Nucleus accumbens (tissue), 56 donors: ENCODE measurements around the gene PTCSC3.

Experiments used
- DNase-seq, 56 donors: peaks; one replicate each; lab custom pipeline; 2025; lab: John Stamatoyannopoulos, UW

PTCSC3 gene

DNA sequence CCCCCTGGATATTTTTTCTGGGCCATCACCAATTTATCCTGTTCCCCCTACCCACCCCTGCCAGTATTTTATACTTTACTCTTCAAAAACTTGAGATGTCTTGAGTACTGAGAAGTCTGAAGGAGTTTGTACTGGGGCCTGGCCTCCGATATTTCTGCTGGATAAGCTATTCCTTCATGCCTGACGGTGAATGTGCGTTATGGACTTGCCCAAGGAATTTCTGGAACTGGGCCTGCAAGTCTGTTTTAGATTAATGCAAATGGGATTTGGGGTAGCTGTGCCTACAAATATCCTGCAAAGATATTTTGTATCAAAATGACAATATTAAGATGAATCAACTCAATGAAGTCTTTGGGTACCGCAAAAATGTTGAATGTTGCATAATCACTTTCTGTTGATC, at the start of gene PTCSC3:
Gene PTCSC3 (minus strand): TSS at position 199 of the 400 bp plus-strand sequence.
- no peak for DNase-seq

DNA sequence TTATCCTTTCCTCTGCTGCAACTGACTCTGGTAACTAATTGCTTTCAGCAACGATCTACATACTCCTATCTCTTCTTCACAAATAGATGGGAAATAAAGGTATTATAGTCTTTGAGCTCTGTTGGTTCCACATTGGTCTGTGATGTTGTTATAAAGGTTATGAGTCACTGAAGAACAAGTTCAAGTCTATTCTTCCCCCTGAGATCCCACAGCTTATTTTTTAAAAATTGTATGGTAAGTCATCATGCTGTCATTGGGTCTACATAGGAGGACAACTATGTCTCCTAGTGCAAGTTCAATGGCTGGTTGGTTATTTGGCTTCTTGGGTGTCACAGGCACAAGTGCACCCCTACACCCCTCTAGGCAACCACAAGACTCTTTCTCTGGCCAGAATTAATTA, 49.6 kb upstream of the PTCSC3 start:
- no peak for DNase-seq

DNA sequence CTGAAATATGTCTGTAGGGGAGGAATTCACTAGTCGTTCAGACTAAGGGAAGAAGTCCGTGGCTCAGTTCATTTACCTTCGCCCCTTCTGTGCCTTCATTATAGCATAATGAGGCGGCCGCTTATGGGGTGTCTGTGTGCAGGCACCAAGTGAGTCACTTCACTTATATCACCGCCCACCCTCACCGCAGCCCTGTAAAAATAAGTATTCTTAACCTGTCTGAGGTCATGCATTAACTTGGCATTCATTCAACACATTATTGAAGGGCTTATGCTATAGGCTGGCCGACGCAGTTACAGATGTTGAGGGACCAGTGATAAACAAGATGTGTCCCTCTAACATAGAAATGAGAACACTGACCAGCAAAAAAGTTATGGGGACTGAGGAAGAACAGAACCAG, 47.7 kb upstream of the PTCSC3 start:
- no peak for DNase-seq

DNA sequence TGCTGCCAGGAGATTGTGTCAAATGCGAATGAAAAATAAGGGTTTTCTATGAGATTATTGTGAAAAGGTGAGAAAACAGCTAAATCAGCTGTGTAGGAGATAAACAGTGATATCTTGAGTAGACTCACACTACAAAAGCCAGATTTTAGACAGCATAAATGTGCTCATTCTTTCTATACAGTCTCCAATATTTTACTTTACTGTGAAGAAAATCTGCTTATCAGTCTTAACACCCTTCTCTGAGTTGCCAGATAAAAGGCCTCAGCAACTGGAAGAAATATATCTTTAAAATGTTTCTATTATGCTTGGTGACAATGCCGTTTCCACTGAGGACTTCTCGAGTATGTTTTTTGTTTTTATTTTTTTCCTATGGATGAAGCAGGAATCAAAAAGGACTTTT, 47.0 kb upstream of the PTCSC3 start:
- DNase-seq, result no peak

DNA sequence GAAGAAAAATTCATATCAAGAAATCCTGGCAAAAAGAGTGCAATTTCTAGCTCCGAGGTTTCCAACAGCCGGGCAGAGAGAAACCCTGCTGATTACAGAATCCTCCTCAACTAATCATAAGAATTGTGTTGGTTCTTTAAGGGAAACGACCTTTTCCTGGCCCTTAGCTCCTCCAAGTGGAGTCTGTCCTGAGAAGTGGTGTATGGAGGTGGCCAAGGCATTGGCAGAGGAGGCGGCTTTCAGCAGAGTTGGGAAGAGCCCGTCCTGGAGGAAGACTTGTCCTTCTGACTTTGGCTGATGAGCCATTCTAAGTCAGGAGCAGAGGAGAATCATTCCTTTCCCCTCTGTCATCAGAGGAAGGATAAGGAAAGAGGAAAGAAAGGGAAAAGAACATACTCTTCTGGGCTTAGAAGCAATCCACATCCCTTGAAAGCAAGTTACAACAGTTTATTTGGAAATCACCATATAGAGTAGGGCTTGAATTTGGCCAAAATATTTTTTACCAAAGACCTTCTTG, 46.5 kb upstream of the PTCSC3 start:
- no peak for DNase-seq

DNA sequence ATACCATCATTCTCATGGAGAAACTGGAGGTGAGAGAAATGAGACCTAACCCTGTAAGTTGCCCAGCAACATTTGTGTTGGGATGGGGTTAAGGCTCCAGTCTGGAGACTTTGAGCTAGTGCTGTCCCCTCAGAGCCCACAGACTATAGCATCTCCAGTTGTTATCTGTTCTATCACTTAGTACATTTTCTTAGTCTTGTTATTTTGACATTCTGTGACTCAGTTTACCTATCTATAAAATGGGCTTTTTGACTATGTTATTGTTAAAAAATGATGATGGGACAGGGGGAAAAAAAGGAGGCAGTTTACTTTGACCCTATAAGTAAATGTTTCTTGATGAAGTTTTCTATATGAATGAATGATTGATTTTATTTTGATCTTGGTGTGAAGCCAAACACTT, 45.8 kb upstream of the PTCSC3 start:
- no peak for DNase-seq

DNA sequence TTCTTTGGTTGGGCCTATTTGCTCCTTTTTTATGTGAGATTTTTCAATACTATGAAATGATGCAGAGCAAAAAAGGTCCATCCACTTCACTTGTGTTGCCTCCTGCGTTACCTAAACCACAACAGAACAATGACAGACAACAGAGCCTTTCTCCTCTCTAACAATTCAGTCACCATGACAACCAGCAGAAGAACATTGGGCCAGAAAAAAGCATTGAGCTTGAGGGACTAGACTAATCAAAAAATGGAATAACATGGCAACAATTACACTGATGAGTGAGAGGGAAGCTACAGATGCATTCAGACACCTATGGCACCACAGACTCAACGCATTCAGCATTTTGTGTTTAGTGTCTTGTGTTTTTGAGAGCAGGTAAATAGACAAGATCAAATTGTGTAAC, 44.6 kb upstream of the PTCSC3 start:
- DNase-seq, result peak in 4 of 56 donors; percentile 7 to 25 (median 10)

DNA sequence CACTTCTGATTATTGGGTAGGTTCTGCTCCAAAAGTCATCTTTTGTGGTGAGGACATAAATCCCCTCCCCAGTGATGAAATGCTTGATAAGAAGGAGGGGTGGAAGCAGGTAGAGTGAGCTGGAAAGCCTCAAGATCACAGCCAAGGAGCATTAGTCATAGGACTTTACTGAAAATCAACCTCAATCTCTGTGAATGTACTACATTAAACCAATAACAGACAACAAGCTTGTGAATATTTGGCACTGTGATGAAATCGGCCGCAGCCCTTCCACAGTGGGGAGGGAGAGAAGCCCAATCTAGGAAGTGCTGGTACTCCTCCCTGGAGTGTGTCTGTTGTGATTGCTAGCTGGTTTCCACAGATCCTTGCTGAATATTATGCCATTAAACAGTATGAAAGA, 41.2 kb upstream of the PTCSC3 start:
- DNase-seq, result no peak

DNA sequence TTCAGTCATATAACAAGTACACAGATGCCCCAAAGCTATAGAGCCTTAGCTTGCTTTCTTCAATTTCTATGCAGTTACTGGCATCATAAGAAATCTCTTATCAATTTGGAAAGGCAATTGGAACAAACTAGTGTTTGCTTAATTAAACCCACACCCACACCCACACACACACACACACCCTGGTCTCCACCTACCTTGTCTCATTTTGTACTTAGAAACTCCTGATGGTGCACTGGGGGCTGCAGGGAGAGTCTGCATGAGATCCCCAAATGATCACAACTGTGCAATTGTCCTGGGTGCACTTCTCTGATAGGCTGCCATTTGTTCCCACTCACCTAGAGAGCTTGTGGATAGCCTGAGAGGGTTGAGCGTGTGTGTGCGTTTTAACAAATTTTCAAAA, 40.5 kb upstream of the PTCSC3 start:
- no peak for DNase-seq

DNA sequence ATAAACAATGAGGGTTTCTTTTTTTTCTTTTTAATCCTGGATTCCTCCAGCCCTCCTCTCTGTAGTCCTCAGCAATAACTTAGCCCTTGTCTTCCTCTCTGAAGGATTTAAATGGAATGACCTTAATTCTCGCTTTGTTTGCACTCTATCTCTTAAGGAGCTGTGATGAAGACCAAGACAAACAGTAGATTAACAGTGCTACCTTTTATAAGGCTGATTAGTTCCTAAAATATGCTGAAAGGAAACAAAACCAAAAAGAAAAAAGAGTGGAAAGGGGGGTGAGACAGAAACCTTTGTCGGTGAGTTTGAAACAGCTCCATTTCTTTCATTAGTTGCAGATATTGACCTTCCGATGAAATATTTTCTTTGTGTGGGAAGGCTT, 38.7 kb upstream of the PTCSC3 start:
- no peak for DNase-seq

DNA sequence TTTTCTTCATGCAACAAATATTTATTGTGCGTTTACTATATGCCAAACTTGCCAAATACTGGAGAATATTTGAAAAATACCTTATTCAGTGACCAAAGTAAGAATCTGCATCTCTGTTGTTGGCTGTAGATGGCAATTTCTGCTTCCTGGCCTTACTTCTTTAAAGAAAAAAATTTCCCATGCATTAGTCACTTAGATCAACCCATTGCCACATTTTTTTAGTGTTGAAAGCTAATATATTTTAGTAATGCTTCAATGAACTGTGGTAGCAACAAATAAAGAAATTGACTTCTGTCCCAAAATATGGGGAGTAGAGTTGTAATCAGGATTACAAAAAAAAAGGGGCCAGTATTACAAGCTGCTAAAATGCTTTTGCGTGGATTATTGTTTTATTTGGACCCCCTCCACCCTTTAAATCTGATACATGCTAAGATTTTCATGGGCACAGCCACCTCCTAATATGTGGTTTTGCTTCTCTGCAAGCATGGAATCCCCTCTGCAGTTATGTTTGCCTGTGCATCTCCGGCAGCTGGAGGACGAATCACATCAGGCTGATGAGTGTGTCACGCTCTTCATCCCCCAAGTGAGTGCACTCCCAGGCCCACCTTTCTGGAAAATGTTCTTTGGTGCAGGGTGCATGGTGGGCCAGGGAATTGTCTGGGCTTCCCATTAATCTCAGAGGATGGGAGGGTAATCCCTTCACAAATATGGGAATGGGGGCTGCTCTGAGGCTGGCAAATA, 38.1 kb upstream of the PTCSC3 start:
- no peak for DNase-seq

DNA sequence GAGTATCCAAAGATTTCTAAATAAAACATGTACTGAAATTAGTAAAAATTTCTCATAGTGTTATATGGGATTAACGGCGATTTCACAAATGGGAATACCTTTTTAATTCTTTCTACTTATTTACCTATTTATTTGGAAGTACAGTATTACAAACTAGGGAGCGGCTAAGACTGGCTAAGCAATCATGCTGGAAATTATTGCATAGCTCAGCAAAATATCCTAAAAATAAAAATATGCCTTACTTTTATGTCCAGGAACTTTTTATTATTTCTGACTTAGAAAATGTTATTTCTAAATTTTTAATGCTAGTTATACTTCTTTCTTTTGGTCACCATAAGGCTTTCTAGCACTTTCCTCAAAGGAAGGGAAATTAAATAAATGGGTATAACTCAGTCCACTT, 36.5 kb upstream of the PTCSC3 start:
- DNase-seq, result no peak

DNA sequence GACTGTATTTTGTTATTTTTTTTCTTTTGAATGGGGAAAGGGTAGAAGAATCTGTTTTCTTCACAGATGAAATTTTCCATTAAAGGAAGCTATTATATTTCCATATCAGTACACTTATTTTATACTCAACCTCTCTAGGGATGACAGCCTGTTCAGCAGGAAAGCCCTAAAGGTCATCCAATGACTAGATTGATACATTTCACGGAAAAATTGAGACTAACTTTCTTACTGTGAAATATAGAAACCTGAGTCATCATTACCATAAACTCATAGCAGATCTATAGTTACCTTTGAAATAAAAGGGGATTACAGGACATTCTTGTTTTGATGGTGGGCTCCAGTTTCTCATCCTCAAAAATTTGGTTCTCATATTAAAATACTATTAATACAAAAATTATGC, 36.1 kb upstream of the PTCSC3 start:
- no peak for DNase-seq

DNA sequence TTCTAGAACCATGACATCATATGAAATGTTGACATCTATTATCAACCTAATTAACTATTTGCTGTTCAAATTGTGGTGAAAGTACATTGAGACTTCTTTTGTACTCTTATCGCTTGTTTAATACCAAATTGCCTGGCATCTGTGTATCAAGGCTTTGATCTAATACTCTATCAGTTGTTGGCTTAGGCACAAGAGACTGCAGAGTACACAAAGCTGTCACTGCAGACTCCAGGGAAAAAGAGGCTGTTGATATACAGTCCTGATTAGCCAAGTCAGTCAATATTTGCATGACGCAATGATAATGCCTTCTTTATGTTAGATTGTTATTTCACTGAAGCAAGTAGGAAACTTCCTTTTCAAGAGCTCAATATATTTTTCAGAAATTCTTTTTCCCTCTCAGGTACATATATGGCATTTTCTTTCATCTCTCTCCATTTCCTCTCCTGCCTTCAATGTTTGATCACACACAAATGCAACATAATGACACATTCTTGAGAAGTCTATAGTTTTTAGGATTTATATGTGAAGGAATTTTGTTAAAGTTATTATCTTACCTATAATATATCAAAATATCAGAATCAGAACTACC, 32.3 kb upstream of the PTCSC3 start:
- no peak for DNase-seq

DNA sequence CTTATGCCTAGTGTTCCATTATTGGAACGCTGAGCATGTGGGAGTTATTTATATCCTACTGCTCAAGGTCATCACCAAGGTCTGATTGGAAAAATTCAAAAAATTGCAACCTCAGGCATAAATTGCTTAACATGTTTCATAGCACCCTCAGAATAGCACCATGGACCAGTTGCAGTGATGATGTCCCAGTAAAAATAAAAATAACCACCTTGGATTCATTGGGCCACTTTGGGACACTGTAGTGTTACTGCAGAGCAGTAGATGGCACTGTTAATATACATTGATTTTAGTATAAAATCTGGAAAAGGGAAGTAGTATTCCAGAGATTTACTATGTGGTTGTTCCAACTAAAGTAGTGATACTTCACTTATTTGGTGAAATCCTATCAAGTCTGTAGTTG, 31.0 kb upstream of the PTCSC3 start:
- no peak for DNase-seq

DNA sequence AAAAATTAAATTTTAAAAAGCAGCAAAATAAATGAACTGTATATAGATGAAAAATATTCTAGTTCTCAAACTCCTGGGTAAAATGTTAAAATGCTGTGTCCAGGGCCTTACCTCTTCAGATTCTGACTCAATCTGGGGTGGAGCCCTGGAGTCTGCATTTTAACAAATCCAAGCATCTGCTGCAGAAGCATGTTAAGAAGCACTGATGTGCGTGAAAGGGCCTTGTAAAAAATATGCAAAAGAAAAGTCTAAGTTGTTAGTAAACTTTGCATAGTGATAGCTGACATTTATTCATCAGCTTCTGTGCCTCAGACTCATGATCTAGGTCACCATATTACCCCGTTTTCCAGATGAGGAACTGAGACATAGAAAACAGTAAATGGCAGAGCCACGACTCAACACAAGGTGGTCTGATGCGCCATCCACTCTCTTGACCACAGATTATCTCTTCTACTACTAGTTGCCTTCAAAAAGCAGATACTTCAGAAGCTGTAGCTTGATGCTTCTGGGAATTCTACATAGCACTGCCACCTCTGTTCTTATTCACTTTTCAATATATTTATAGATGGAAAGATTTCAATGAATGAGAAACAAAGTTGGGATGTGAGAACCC, 28.0 kb upstream of the PTCSC3 start:
- DNase-seq, result no peak

DNA sequence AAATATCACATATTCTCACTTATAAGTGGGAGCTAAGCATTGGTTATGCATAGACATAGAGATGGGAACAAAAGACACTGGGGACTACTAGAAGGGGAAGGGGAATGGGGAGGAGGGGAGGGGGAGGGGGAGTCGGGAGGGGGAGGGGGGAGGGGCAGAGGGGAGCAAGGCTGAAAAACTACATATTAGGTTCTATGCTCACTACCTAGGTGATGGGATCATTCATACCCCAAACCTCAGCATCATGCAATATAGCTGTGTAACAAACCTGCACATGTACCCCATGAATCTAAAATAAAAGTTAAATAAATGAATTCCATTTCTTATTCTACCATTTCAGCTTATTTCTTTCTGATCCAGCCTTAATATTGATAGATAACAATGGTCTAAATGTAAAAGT, 21.9 kb upstream of the PTCSC3 start:
- DNase-seq, result no peak

DNA sequence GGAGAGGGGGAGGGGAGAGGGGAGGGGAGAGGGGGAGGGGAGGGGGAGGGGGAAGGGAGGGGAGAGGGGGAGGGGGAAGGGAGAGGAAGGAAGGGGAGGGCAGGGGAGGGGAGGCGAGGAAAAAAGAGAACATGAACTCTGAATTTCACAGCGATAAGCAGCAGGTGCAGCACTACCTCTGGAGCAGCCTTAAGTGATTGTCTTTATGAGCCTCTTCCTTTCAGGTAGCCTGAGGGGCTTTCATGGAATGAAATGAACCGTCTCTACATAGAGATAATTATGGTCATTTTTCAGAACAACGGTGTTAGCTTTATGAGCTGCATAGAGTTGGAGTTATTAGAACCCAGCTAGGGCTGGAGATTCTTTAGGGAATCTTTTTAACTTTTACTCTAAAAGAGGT, 18.1 kb upstream of the PTCSC3 start:
- DNase-seq, result no peak

DNA sequence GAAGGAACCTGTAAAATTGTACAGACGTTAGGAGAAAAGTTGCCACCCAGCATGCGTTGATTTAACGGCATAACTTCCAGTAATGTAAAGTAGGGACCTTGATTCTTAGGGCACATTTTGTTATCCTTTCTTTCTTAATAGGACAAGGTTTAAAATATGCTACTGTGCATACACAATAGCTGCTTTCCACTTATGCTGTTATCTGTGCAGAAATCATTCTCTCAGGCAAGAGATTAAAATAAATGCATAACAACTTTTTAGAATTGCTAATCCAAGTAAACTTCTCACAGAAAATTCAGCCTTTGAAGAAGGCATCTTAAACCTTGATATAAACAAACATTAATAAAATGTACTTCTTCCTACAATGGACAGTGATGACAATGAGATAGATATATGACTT, 16.0 kb upstream of the PTCSC3 start:
- no peak for DNase-seq

DNA sequence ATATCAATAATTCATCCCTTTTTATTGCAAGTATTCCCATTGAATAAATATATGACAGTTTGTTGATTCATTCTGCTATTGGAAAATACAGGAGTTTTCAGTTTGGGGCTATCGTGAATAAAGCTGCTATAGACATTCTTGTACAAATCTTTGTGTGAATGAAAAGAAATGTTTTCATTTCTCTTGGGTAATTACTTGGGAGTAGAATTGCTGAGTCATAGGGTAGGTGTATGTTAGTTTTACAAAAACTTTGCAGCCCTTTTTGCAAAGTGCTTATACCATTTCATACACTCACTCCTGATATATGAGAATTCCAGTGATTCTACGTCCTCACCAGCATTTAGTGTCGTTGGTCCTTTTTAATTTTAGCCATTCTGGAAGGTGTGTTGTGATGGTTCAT, 6.9 kb upstream of the PTCSC3 start:
- DNase-seq, result no peak

DNA sequence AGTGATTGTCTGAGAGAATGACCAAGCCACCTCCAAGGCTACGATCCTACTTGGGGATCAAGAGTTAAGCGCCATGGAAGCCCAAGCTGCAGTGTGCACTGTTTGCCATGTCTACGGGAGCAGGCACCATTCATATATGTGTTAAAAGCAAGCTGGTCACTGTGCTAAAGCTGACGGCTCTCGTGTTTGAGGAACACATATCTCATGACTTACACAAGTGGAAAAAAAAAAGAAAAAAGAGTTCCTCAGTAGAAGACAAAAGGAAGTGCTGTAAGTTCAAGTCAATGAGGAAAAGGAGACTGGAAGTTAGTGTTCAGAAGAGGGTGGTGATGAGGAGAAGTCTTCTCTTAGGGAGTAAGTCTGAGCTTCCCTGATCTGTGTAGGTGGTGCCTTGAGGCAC, 4.9 kb upstream of the PTCSC3 start:
- no peak for DNase-seq

DNA sequence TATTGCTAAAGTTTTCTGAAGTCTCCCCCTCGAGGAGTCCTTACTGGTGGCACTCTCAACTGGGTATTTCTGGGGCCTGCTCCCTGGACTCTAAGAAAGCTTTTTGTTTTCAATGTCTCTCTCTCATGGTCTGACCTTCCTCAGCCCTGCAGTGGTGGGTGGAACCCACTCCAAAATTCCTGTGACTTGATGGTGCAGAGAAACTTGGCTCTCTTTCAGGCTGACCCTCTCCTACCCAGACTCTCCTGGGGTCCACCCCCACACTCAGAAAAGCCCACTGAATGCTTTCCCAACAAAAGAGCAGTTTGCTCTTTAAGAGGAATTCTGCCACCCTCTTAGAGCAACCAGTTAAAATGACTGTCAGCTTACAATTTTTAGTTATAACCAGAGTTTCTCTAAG, 967 bp upstream of the PTCSC3 start:
- no peak for DNase-seq
